Stimulated activated CD4-positive, alpha-beta T cell treated with anti-CD3 and anti-CD28 coated beads, Interleukin-15, amount 100 ng/mL, for 1 hour (primary cell): ENCODE data around the gene ZC3H11A.
"Not testable (repeated sequence)": the region's sequence is repeated elsewhere in the genome, so short reads cannot be mapped to it uniquely, and the experiment has no call there.

Source experiments
- DNase-seq, 2 donors: peaks; one replicate each; pipeline ENCODE4 v3.0.0-alpha.2; 2020; ENCODE audit warnings: low read depth in 1 of 2, low spot score in 1 of 2

Gene ZC3H11A

DNA sequence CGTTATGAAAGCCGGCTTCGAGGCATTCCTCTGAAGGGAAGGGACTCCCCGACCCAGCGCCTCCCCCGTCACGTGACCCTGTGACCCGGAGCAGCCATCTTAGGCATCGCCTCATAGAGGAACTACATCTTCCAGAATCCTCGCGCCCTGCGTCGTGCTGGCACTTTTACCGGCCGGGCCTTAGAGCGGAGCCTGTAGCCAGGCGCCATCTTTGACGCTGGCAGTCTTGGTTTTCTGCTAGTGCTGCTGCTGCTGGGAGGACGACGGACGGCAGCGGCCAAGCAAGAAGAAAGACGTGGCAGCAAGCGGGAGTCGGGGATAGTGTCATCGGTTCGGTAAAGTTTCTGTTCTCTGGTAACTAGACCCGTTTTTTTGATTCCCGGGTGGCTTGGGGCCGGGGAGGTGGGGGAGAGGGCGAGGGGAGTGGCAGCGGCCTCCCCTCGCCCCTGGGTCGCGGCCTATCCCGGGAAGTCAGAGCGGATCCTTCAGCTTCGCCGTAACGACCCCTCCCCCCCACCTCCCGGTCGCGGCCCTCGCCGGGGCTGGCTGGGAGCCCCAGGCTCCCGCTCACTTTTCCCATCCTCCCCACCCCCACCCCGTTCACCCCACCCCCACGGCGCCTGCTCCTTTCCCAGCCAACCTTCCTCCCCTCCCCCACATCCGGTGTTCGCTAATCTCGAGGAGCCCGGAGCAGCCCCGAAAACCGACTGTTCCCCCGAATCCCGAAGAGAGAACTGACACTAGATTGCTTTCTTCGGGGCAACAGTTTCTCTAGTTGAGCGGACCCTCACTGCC lies at the start of gene ZC3H11A, which contains the start of gene ZBED6:
TSS of gene ZC3H11A (plus strand) at position 183 of the 795 bp plus-strand sequence. CDS start 21,448 bp downstream, outside the sequence.
TSS of gene ZBED6 (plus strand) at position 183 of the 795 bp plus-strand sequence. CDS start 1,900 bp downstream, outside the sequence.
- peak; percentile 91 to 94 for DNase-seq

DNA sequence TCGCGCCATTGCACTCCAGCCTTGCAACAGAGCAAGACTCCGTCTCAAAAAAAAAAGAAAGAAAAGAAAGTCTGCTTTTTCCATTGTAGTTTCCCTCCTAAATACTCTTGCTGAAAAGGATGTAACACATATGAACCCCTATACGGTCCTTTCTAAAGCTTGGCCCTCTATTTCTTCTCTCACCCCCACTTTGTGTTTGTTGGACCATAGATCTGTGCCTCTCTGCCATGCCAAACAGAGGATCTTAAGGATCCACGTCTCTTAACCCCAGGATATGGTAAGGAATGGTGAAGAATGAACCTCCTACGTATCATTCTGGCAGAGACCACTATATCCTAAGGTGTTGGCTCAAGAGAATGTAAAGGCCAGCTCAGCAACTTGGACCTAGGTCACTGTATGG lies 49.1 kb upstream of the ZC3H11A start:
- DNase-seq, result no peak

DNA sequence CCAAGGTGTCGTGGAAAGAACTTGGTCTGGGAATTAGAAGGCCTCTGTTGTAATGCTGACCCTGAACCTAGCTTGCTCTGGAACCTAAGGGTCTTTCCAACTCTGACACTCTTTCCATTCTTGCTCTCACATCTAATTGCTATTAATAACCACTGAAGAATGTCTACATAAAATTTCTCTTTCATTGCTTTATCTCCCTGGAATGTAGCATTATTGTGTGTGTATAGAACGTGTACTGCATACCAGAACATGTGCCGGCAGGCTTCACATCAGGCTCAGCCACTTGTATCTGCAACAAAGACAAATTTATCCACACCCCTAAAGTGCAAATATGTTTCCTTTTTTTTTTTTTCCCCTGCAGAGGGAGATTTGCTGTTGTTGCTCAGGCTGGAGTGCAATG lies 44.4 kb upstream of the ZC3H11A start:
- no peak for DNase-seq

GRCh38 chr1:203751618-203752361 lies 43.6 kb upstream of the ZC3H11A start:
- not testable (repeated sequence) for DNase-seq

- DNase-seq, result no peak
These were observed 41.0 kb upstream of the ZC3H11A start for GRCh38 chr1:203754455-203754864.

- DNase-seq, result no peak
These were observed 39.4 kb upstream of the ZC3H11A start for GRCh38 chr1:203756036-203756435.

GRCh38 chr1:203758749-203759148 lies 36.7 kb upstream of the ZC3H11A start:
- not testable (repeated sequence) for DNase-seq

GRCh38 chr1:203760506-203760905 lies 34.9 kb upstream of the ZC3H11A start:
- no peak for DNase-seq

- DNase-seq, result not testable (repeated sequence)
These were observed 33.5 kb upstream of the ZC3H11A start for GRCh38 chr1:203761958-203762357.

DNA sequence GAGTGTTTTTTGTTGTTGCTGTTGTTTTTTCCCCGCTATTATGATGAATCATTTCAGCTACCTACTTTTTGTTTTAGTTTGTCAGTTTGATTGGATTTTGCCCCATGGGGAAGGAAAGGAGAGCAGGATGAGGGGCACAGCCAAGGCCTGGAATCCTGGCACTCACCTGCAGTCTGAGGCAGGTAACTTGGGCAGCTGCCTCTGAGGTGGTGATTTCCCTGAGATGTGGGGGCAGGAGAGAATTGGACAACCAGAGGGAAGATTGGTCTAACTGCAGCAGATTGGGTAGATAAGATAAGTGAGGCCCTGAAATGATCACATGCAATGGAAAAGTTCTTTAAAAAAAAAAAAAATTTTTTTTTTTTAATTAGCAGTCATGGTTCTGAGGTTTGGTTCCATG lies 31.9 kb upstream of the ZC3H11A start:
- DNase-seq, result no peak

- no peak for DNase-seq
These were observed 31.1 kb upstream of the ZC3H11A start for GRCh38 chr1:203764105-203765028.

DNA sequence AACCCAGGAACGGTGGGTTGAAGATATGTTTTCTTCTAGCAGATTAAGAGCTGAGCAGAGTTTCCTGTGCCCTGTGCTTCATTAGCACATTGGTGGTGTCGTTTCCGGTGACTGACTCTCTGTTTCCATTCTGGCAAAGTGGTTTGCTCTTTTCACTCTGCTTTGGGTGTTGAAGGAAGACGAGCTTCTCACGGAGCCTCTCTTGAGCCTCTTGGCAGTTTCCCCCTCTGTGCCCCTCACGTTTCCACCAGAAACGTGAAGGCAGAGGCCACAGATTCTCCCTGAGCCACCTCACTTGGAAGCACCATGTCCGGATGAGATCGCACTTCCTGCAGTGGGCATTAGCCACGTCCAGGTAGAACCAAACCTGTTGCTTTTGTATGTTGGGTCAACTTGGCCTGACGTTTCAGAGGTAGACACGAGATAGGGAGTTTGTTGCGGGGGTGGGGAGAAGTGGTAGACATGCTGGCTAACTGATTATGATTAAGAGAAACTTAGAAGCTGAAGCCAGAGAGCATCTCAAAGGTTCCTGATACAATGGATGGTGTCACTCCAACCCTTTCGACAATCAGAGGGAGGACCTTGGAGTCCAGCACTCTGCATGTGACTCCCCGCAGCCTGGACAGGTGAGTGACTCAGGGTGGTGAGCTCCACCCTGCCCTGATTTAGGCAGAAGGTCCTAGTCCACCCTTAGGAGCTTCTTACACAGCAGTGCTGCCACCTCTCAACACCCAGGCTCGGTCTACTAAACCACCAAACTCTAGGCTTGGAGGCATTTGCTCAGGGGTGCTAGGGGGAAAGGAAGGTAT lies 30.2 kb upstream of the ZC3H11A start, which contains the start of gene LAX1:
TSS of gene LAX1 (plus strand) at position 155 of the 809 bp plus-strand sequence. CDS start at position 538, 383 bp downstream.
- peak; percentile 31 to 54 for DNase-seq

- no peak for DNase-seq
These were observed 27.2 kb upstream of the ZC3H11A start for GRCh38 chr1:203768256-203768655.

- no peak for DNase-seq
These were observed 25.7 kb upstream of the ZC3H11A start for GRCh38 chr1:203769505-203770343.

- no peak for DNase-seq
These were observed 23.5 kb upstream of the ZC3H11A start for GRCh38 chr1:203771901-203772301.

DNA sequence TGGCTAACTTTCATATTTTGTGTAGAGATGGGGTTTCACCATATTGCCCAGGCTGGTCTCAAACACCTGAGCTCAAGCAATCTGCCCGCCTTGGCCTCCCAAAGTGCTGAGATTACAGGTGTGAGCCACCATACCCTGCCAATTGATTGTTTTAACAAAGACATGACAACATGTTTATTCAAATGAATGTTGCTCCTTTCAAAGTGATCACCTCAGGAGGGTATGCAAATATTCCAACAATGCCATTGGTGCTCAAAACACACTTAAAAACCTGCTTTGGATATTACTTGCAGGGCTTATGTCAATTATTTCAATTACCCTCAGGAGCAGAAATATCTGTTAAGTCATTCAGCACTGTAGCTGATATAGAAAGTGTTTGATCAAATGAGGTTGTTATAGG lies 22.6 kb upstream of the ZC3H11A start:
- no peak for DNase-seq

GRCh38 chr1:203776636-203777035 lies 18.8 kb upstream of the ZC3H11A start:
- DNase-seq, result no peak

DNA sequence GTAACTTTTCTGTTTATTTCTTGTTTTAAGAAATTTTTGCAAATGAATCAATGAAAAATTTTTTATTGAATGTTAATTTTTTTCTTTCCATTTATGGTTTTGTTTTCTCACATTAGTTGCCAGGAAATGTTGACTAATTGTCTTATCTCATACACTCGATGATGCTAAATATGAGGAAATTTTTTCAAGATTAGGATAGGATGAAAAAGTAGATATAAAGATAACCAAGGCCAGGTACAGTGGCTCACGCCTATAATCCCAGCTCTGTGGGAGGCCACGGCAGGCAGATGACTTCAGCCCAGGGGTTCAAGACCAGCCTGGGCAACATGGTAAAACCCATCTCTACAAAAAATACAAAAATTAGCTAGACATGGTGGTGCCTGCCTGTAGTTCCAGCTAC lies 17.8 kb upstream of the ZC3H11A start:
- no peak for DNase-seq

DNA sequence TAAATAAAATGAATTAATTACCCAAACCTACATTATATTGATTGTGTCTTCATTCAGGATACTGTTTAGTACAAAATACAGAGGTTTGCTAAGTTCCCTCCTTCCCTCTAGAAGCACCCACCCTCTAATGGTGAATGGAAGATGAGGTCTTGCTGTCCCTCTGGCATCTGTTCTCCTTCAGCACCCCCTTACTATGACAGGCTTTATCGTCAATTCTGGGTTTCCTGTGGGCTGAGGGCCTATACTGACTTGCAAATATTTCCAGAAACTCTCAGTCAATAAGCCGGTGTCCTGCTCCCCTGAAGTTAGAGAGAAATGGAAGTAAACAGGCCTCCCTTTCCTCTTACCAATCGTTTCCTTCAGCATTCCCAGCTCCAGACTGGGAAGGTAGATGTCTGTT lies 17.3 kb upstream of the ZC3H11A start:
- DNase-seq, result no peak
